GM10248 (cell line): ENCODE results near the gene MAP3K14.

Experiments used
- CTCF ChIA-PET: fragments of 300-600 bp; sonication (Branson Sonifier 250); formaldehyde crosslinking; extraction: SDS; loops from one replicate; lab custom pipeline; 2021; ENCODE audit warnings: antibody characterized with exemption; lab: Yijun Ruan, JAX
- POLR2A ChIA-PET: fragments of 350-650 bp; sonication (Branson Sonifier 250); formaldehyde crosslinking; extraction: SDS; loops from one replicate; lab custom pipeline; 2020; ENCODE audit warnings: antibody characterized with exemption; lab: Yijun Ruan, JAX
- DNase-seq: peaks from one replicate; pipeline ENCODE4 v3.0.0; 2012; ENCODE audit errors: extremely low spot score
- TF ChIP-seq, protein P1 (sequence below): IDR thresholded peaks from 2 replicates; pipeline ENCODE4 v1.5.1; 2012; ENCODE audit warnings: mild to moderate bottlenecking, low read depth; ENCODE audit errors: extremely low read depth, missing control alignments, control extremely low read depth

MAP3K14 gene

GRCh38 chr17:45244725-45245656, 71.8 kb downstream of the MAP3K14 start:
- TF ChIP-seq, protein P1, sequence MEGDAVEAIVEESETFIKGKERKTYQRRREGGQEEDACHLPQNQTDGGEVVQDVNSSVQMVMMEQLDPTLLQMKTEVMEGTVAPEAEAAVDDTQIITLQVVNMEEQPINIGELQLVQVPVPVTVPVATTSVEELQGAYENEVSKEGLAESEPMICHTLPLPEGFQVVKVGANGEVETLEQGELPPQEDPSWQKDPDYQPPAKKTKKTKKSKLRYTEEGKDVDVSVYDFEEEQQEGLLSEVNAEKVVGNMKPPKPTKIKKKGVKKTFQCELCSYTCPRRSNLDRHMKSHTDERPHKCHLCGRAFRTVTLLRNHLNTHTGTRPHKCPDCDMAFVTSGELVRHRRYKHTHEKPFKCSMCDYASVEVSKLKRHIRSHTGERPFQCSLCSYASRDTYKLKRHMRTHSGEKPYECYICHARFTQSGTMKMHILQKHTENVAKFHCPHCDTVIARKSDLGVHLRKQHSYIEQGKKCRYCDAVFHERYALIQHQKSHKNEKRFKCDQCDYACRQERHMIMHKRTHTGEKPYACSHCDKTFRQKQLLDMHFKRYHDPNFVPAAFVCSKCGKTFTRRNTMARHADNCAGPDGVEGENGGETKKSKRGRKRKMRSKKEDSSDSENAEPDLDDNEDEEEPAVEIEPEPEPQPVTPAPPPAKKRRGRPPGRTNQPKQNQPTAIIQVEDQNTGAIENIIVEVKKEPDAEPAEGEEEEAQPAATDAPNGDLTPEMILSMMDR, result no peak
- no peak for DNase-seq
- CTCF ChIA-PET, result interaction anchor here (0.9 to 9.1 kb wide), 6 partner anchors 10 to 140 kb away, joined by 3 to 68 read pairs (median 6); no protein-coding TSS in a partner anchor
- POLR2A ChIA-PET, result no interaction called here

- POLR2A ChIA-PET, result no interaction called here
- no peak for DNase-seq
- CTCF ChIA-PET, result interaction anchor here (1.1 to 9.1 kb wide), 8 partner anchors 9 to 142 kb away, joined by 3 to 68 read pairs (median 6); partner anchors contain the start of gene ACBD4
- TF ChIP-seq, protein P1, result no peak
These were observed 73.1 kb downstream of the MAP3K14 start for GRCh38 chr17:45243750-45244149.

DNA sequence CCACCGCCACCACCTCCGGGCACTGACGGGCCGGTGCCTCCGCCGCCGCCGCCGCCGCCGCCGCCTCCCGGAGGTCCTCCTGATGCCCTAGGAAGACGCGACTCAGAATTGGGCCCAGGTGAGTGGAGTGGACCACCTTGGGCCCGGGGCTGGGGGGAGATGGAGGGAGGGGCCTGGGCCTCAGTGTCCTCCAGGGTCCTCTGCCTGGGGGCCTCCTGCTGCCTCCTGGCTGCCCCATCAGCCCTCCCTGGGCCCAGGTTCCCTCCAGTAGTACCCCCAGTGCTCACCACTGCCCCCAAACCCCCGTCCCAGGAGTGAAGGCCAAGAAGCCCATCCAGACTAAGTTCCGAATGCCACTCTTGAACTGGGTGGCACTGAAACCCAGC, 74.8 kb downstream of the MAP3K14 start:
- TF ChIP-seq, protein P1, result no peak
- CTCF ChIA-PET, result interaction anchor here (1.2 to 9.1 kb wide), 4 partner anchors 9 to 107 kb away, joined by 3 to 68 read pairs (median 7); partner anchors contain the start of gene ACBD4
- no peak for DNase-seq
- POLR2A ChIA-PET, result no interaction called here

DNA sequence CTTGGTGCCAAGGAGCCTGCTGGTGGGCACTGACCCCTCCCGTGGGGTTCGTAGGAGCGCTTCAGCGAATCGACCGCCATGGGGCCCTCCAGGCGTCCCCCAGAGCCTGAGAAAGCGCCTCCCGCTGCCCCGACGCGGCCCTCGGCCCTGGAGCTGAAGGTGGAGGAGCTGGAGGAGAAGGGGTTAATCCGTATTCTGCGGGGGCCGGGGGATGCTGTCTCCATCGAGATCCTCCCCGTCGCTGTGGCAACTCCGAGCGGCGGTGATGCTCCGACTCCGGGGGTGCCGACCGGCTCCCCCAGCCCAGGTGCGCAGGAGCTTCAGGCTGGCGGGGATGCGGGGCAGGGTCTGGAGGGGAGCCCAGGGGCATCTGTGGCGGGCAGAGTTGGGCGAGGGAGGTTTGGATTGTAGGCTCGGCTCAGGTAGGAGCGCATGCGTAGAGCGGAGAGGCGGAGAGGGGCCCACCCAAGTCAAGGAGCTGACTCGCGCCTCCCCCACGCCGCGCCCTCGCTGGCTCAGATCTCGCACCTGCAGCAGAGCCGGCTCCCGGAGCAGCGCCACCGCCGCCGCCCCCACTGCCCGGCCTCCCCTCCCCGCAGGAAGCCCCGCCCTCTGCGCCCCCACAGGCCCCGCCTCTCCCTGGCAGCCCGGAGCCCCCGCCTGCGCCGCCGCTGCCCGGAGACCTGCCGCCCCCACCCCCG, 75.3 kb downstream of the MAP3K14 start:
- TF ChIP-seq, protein P1, result no peak
- ChIA-PET POLR2A (no interaction called here), CTCF (interaction anchor here (0.7 to 9.1 kb wide), 2 partner anchors 23 to 36 kb away, joined by 3 to 68 read pairs; no protein-coding TSS in a partner anchor)
- DNase-seq, result no peak

GRCh38 chr17:45240905-45241327, 75.9 kb downstream of the MAP3K14 start:
- CTCF ChIA-PET, result interaction anchor here (0.7 to 9.1 kb wide), 3 partner anchors 15 to 37 kb away, joined by 3 to 68 read pairs (median 5); no protein-coding TSS in a partner anchor
- TF ChIP-seq, protein P1, result no peak
- POLR2A ChIA-PET, result no interaction called here
- no peak for DNase-seq
